ENCODE data around the gene CTRB2.

- TF ChIP-seq CTCF (IDR thresholded peaks at IDR 0.05) (no peak), POLR2A (IDR thresholded peaks at IDR 0.05) (no peak), POLR2AphosphoS5 (IDR thresholded peaks at IDR 0.05) (no peak)
These were observed 35.0 kb upstream of the CTRB2 start for GRCh38 chr16:75241955-75242354.

Data from breast epithelium (tissue), 3 donors.